Fibroblast of the aortic adventitia (primary cell): ENCODE measurements around the gene PSRC1. TPM values are rescaled to one million over a fixed set of nuclear protein-coding genes. Genes with fewer than 3 reads are reported as not detected.

ENCODE experiments used
- DNase-seq: peaks from one replicate; pipeline ENCODE4 v3.0.0-alpha.2; 2010; ENCODE audit warnings: low read depth
- H3K4me3 ChIP-seq: 2 replicates; pipeline ENCODE4 v1.5.1; 2011; ENCODE audit warnings: low read depth, mild to moderate bottlenecking, control low read depth, low read length, moderate library complexity
- total RNA-seq: library from RNA; depleted of rRNA; stranded (reverse); fragments of >200 nt; gene quantifications from 2 replicates; pipeline ENCODE4 v1.2.3, GENCODE V29; 2012; ENCODE audit warnings: low replicate concordance
- TF ChIP-seq, protein P1 (sequence below): IDR thresholded peaks from 2 replicates; pipeline ENCODE4 v1.5.1; 2011; ENCODE audit warnings: mild to moderate bottlenecking, low read length, control low read depth, inconsistent platforms; ENCODE audit not compliant: insufficient read depth

The PSRC1 gene
- total RNA-seq, 1 donor, result 19.0 TPM

DNA sequence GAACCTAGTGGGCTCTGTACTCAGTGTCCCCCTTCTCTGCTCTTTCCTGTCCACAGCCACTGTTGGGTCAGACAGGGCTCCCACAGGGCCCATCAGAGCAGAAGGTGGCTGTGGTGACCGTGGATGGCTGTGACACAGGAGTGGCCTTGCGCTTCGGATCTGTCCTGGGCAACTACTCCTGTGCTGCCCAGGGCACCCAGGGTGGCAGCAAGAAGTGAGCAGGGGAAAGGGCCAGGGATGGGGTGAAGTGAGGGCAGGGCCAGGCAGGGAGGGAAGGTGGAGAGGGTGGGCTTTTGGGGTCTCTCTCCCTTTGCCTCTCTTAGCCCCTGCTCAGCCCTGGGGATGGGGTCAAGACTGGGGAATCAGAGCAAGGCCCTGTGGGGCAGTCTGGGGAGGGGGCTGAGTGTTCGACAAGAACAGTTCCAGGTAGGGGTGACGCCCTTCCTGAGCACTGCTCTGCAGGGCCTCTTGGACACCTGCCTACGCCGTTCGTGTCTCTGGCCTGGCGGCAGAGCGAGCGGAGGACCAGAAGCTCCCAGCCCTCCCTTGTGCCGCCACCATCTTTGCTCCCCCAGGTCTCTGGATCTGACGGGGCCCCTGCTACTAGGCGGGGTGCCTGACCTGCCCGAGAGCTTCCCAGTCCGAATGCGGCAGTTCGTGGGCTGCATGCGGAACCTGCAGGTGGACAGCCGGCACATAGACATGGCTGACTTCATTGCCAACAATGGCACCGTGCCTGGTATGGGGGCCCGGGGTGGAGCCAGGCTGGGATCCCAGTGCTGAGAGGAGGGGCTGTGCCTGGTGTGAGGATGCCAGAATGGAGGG, 20.5 kb downstream of the PSRC1 start:
- TF ChIP-seq, protein P1, sequence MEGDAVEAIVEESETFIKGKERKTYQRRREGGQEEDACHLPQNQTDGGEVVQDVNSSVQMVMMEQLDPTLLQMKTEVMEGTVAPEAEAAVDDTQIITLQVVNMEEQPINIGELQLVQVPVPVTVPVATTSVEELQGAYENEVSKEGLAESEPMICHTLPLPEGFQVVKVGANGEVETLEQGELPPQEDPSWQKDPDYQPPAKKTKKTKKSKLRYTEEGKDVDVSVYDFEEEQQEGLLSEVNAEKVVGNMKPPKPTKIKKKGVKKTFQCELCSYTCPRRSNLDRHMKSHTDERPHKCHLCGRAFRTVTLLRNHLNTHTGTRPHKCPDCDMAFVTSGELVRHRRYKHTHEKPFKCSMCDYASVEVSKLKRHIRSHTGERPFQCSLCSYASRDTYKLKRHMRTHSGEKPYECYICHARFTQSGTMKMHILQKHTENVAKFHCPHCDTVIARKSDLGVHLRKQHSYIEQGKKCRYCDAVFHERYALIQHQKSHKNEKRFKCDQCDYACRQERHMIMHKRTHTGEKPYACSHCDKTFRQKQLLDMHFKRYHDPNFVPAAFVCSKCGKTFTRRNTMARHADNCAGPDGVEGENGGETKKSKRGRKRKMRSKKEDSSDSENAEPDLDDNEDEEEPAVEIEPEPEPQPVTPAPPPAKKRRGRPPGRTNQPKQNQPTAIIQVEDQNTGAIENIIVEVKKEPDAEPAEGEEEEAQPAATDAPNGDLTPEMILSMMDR, result no peak
- H3K4me3 ChIP-seq, result no peak overlapping the region
- DNase-seq, result no peak

DNA sequence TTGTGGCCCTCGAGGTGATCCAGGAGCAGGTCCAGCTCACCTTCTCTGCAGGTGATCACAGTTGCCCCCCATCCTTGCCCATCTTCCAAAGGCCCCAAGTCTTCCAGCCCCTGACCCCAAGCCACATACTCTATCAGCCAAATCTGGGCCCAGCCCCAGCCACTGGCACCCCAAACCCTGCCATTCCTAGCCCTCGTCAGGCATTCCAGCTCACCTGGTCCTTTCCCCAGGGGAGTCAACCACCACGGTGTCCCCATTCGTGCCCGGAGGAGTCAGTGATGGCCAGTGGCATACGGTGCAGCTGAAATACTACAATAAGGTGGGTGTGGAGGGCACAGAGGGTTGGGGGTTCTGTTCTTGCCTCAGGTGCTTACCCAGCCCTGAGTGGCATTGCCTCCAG, 21.4 kb downstream of the PSRC1 start:
- no peak overlapping the region for H3K4me3 ChIP-seq
- no peak for DNase-seq
- TF ChIP-seq, protein P1, result no peak

DNA sequence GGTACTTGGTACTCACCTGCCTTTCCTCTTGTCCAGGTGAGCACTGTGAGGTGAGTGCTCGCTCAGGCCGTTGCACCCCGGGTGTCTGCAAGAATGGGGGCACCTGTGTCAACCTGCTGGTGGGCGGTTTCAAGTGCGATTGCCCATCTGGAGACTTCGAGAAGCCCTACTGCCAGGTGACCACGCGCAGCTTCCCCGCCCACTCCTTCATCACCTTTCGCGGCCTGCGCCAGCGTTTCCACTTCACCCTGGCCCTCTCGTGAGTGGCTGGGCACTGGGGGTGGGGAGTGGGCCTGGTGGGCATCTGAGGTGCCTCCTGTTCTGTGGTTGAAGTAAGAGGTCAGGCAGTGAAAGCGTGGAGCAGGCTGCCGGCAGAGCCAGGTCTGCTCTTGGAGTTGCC, 21.9 kb downstream of the PSRC1 start:
- DNase-seq, result no peak
- H3K4me3 ChIP-seq, result no peak overlapping the region
- TF ChIP-seq, protein P1, result no peak

DNA sequence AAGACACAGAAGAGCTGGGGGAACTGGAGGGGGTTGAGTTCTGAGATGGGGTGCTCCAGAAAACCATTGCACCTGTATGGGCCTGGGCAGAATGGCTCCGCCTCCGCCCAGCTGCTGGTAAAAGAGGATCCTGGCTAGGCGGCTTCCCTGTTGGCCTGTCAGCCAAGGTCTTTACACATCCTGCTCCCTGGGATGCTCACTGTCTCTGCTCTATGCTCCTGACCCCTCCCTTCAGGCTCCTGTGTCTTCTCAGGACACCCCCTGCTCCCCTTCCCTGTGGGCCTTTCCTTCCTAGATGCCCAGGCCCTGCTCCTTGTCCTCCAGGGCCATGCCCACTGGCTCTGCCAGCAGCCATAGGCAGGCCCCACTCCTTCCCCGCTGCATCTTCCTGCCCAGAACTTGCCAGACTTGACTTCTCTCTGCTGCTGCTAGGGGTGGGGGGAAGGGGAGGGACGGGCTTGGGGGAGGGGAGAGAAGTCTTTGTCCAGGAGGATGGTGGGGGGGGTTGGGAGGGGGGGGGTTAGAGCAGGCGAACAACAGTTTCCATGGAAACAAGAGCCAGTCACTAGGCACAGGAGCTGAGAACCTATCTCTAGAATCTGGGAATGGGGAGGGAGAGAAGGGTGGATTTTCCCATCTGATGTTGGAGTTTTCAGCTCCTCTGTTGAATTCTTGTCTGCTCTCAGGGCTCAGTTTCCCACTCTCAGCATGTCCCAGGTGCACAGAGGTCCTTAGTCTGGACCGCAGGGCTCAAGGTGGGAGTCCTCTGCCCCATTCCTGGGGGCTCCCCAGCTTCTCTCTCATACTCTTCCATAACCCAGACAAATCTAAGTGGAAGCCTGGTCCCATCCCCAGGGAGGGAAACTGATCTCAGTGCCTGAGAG, 23.0 kb downstream of the PSRC1 start:
- TF ChIP-seq, protein P1, result no peak
- no peak overlapping the region for H3K4me3 ChIP-seq
- no peak for DNase-seq

DNA sequence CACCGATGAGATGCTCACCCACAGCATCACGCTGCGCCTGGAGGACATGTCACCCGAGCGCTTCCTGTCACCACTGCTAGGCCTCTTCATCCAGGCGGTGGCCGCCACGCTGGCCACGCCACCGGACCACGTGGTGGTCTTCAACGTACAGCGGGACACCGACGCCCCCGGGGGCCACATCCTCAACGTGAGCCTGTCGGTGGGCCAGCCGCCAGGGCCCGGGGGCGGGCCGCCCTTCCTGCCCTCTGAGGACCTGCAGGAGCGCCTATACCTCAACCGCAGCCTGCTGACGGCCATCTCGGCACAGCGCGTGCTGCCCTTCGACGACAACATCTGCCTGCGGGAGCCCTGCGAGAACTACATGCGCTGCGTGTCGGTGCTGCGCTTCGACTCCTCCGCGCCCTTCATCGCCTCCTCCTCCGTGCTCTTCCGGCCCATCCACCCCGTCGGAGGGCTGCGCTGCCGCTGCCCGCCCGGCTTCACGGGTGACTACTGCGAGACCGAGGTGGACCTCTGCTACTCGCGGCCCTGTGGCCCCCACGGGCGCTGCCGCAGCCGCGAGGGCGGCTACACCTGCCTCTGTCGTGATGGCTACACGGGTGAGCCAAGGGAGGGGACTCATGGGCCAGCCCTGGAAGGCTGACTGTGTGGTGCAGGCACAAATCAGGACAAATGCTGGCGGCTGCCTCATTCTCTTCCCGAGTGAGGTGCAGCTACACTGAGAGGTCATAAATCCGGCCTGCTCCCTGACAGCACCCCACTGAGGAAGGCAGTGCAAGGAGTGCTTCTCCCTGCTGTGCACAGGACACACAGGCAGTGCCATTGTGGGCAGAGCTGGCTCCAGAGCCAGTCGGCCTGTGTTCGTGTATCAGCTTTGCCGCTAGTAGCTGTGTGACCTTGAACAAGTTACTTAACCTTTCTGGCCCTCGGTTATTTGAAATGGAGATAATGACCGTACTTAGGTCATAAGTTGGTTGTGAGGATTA, 24.2 kb downstream of the PSRC1 start:
- H3K4me3 ChIP-seq, result no peak overlapping the region
- DNase-seq, result no peak
- TF ChIP-seq, protein P1, result no peak
